Measurements from ENCODE around the gene SRRM3. TPM values are rescaled to one million over a fixed set of nuclear protein-coding genes. Genes with fewer than 3 reads are reported as not detected.
A peak's percentile ranks its signal among the peaks of the same experiment; 100 is the strongest.
"Not testable (repeated sequence)": the region's sequence is repeated elsewhere in the genome, so short reads cannot be mapped to it uniquely, and the experiment has no call there.

The SRRM3 gene
- total RNA-seq, 1 experiment from 2014 or later = 0.21 TPM

- CTCF ChIA-PET = interaction anchor here (0.6 to 1.0 kb wide), 2 partner anchors 10 to 20 kb away, joined by 3 read pairs; no protein-coding TSS in a partner anchor
- Mint-ChIP-seq H3K9me3 (ENCODE audit: low read depth, unreplicated experiment) (no peaks in the 10 kb centered on the region), H3K27me3 (ENCODE audit: unreplicated experiment) (no peaks in the 10 kb centered on the region), H3K4me3 (ENCODE audit: low read depth, unreplicated experiment) (peak within 1 kb of the TSS; percentile 59), H3K4me1 (ENCODE audit: low read depth, unreplicated experiment) (peaks cover 16% of the 10 kb centered on the region), H3K27ac (ENCODE audit: unreplicated experiment) (peak within 1 kb of the TSS; percentile 72), H3K36me3 (ENCODE audit: insufficient read depth, unreplicated experiment) (peaks cover 27% of the 10 kb centered on the region)
- intact Hi-C loops (cut with micrococcal nuclease; ENCODE audit: unreplicated experiment) = no loop called here
- no peak for TF ChIP-seq CTCF (IDR thresholded peaks at IDR 0.05; ENCODE audit: unreplicated experiment)
- DNase-seq = peak; percentile 50
- BruUV-seq (replicated peaks) = TSS peak; percentile 84
These were observed 100.9 kb downstream of the SRRM3 start, which contains the start of gene HSPB1 for GRCh38 chr7:76302347-76303201. TSS of gene HSPB1 (plus strand) at chr7:76302673. CDS start at chr7:76302713, 40 bp downstream.

- Mint-ChIP-seq H3K9me3 (ENCODE audit: low read depth, unreplicated experiment) (no peaks in the 10 kb centered on the region), H3K27me3 (ENCODE audit: unreplicated experiment) (no peaks in the 10 kb centered on the region), H3K36me3 (ENCODE audit: insufficient read depth, unreplicated experiment) (peaks cover 27% of the 10 kb centered on the region), H3K4me3 (ENCODE audit: low read depth, unreplicated experiment) (peak overlapping the region; percentile 59), H3K4me1 (ENCODE audit: low read depth, unreplicated experiment) (peaks cover 16% of the 10 kb centered on the region), H3K27ac (ENCODE audit: unreplicated experiment) (peak overlapping the region; percentile 72)
- DNase-seq = peak; percentile 77
- intact Hi-C loops (cut with micrococcal nuclease; ENCODE audit: unreplicated experiment) = no loop called here
- CTCF ChIA-PET = interaction anchor here (0.6 to 1.0 kb wide), 4 partner anchors 11 to 520 kb away, joined by 3 to 10 read pairs (median 3); no protein-coding TSS in a partner anchor
- BruUV-seq (replicated peaks) = no TSS peak
- no peak for TF ChIP-seq CTCF (IDR thresholded peaks at IDR 0.05; ENCODE audit: unreplicated experiment)
These were observed 101.8 kb downstream of the SRRM3 start for GRCh38 chr7:76303202-76304147.

- no peaks in the 10 kb centered on the region for H3K27me3 Mint-ChIP-seq (ENCODE audit: unreplicated experiment)
- no peak for DNase-seq
- peaks cover 13% of the 10 kb centered on the region for H3K4me1 Mint-ChIP-seq (ENCODE audit: low read depth, unreplicated experiment)
- intact Hi-C loops (cut with micrococcal nuclease; ENCODE audit: unreplicated experiment) = no loop called here
- H3K36me3 Mint-ChIP-seq (ENCODE audit: insufficient read depth, unreplicated experiment) = peaks cover 27% of the 10 kb centered on the region
- no peak overlapping the region for H3K27ac Mint-ChIP-seq (ENCODE audit: unreplicated experiment)
- TF ChIP-seq CTCF (IDR thresholded peaks at IDR 0.05; ENCODE audit: unreplicated experiment) = no peak
- CTCF ChIA-PET = no interaction called here
- no TSS peak for BruUV-seq (replicated peaks)
- no peak overlapping the region for H3K4me3 Mint-ChIP-seq (ENCODE audit: low read depth, unreplicated experiment)
- H3K9me3 Mint-ChIP-seq (ENCODE audit: low read depth, unreplicated experiment) = no peaks in the 10 kb centered on the region
These were observed 103.2 kb downstream of the SRRM3 start for GRCh38 chr7:76304888-76305375.

- H3K27me3 Mint-ChIP-seq (ENCODE audit: unreplicated experiment); BruUV-seq (replicated peaks); H3K27ac Mint-ChIP-seq (ENCODE audit: unreplicated experiment); DNase-seq; CTCF ChIA-PET; H3K9me3 Mint-ChIP-seq (ENCODE audit: low read depth, unreplicated experiment); H3K4me3 Mint-ChIP-seq (ENCODE audit: low read depth, unreplicated experiment); intact Hi-C loops (cut with micrococcal nuclease; ENCODE audit: unreplicated experiment); H3K4me1 Mint-ChIP-seq (ENCODE audit: low read depth, unreplicated experiment); H3K36me3 Mint-ChIP-seq (ENCODE audit: insufficient read depth, unreplicated experiment): not testable (repeated sequence)
These were observed 107.2 kb downstream of the SRRM3 start for GRCh38 chr7:76308874-76309273.

- H3K27me3 Mint-ChIP-seq (ENCODE audit: unreplicated experiment); H3K27ac Mint-ChIP-seq (ENCODE audit: unreplicated experiment); BruUV-seq (replicated peaks); H3K36me3 Mint-ChIP-seq (ENCODE audit: insufficient read depth, unreplicated experiment); H3K9me3 Mint-ChIP-seq (ENCODE audit: low read depth, unreplicated experiment); H3K4me3 Mint-ChIP-seq (ENCODE audit: low read depth, unreplicated experiment); intact Hi-C loops (cut with micrococcal nuclease; ENCODE audit: unreplicated experiment); CTCF ChIA-PET; H3K4me1 Mint-ChIP-seq (ENCODE audit: low read depth, unreplicated experiment); DNase-seq: not testable (repeated sequence)
These were observed 107.8 kb downstream of the SRRM3 start for GRCh38 chr7:76309341-76310101.

All from Calu3 (cell line).